SKM-1 (cell line): ENCODE data around the gene PPP6R1.
"Not testable (repeated sequence)": the region's sequence is repeated elsewhere in the genome, so short reads cannot be mapped to it uniquely, and the experiment has no call there.

Source experiments
- DNase-seq: peaks from one replicate; lab custom pipeline; 2025; ENCODE audit not compliant: unreplicated experiment; lab: John Stamatoyannopoulos, UW

PPP6R1 gene

DNA sequence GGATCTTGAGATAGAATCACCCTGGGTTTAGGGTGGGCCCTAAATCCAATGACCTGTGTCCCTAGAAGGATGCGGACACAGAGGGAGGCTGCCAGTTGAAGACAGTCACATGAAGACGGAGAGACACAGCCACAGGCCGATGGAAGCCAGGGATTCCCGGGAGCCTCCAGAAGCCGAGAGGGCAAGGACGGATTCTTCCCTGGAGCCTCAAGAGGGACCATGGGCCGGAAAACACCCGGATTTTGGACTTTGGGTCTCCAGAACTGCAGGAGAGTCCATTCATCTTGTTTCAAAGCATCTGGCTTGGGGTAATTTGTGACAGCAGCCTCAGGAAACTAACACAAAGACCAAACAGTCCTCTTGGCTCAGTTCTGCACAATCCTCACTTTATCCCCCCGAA lies 32.5 kb downstream of the PPP6R1 start:
- no peak for DNase-seq

DNA sequence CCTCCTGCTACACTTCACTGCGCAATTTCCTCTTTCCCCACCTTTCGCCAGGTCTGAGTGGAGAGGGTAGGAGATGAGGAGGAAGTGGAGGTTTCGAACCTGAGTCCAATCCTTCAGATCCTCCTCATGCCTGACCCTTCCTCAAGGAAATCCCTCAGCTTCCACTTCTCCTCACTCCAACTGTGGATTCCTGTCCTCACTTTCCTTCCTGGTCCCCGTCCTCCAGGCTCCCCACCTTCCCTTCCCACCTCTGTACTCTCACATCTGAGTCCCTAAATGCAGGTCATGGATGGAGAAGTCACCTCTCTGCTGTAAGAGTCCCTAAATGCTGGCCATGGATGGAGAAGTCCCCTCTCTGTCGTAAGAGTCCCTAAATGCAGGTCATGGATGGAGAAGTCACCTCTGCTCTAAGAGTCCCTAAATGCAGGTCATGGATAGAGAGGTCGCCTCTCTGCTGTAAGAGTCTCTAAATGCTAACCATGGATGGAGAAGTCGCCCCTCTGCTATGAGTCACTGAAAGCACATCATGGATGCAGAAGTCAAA lies 33.3 kb downstream of the PPP6R1 start:
- DNase-seq, result no peak

DNA sequence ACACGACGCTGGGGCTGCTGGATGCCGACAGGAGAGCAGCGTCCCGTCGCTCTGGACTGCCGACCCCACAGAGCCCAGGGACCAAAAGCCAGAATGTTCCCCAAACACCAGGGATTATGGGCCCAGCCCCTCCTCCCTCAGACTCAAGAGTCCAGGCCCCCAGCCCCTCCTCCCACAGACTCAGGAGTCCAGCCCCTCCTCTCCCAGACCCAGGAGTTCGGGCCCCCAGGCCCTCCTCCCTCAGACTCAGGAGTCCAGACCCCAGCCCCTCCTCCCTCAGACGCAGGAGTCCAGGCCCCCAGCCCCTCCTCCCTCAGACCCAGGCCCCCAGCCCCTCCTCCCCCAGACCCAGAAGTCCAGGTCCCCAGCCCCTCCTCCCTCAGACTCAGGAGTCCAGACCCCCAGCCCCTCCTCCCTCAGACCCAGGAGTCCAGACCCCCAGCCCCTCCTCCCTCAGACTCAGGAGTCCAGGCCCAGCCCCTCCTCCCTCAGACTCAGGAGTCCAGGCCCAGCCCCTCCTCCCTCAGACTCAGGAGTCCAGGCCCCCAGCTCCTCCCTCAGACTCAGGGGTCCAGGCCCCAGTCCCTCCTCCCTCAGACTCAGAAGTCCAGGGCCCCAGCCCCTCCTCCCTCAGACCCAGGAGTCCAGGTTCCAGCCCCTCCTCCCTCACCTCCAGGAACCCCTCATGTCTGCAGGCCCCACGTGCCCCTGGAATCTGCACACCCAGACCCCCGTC lies 34.0 kb downstream of the PPP6R1 start:
- not testable (repeated sequence) for DNase-seq

GRCh38 chr19:55224038-55224665 lies 34.7 kb downstream of the PPP6R1 start:
- no peak for DNase-seq

- no peak for DNase-seq
These were observed 35.4 kb downstream of the PPP6R1 start for GRCh38 chr19:55223291-55224037.

- no peak for DNase-seq
These were observed 38.3 kb downstream of the PPP6R1 start for GRCh38 chr19:55220525-55220924.

- peak; percentile 83 for DNase-seq
These were observed 42.2 kb downstream of the PPP6R1 start for GRCh38 chr19:55216461-55217198.

DNA sequence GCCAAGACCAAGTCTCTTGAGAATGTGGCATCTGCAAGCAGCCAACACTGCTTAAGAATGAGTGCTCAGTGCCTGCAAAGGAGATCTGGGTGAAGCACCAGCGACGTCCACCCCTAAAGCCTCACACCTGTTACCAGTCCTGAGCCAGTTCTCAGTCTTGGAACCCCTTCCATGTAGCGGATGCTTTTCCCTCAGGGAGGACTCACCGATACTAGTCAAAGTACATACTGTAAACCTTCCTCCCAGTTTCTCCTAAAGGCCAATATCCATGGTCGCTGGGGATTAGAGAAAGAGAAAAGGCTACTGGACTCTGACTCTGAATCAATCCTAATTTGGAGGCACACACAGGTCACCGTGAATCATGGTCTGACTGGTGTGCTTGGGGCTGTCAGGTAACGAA lies 45.3 kb downstream of the PPP6R1 start:
- no peak for DNase-seq

DNA sequence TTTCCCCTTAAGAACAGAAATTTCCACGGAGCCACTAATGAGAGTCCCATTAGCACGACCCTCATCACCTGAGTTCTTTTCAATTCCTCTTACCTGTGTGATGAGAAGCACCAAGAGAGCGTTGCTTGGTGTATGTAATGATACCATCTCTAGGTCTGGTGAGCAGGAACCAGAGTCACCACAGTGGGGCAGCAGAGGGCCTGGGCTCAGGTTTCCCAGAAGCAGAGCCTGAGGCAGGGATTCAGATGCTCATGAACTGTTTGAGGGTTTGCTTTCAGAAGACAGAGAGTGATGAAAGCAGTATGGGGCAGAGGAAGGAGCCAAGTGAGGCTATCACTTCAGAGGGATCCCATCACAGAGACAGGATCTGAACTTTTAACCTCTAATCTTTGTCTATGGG lies 46.4 kb downstream of the PPP6R1 start:
- DNase-seq, result no peak

DNA sequence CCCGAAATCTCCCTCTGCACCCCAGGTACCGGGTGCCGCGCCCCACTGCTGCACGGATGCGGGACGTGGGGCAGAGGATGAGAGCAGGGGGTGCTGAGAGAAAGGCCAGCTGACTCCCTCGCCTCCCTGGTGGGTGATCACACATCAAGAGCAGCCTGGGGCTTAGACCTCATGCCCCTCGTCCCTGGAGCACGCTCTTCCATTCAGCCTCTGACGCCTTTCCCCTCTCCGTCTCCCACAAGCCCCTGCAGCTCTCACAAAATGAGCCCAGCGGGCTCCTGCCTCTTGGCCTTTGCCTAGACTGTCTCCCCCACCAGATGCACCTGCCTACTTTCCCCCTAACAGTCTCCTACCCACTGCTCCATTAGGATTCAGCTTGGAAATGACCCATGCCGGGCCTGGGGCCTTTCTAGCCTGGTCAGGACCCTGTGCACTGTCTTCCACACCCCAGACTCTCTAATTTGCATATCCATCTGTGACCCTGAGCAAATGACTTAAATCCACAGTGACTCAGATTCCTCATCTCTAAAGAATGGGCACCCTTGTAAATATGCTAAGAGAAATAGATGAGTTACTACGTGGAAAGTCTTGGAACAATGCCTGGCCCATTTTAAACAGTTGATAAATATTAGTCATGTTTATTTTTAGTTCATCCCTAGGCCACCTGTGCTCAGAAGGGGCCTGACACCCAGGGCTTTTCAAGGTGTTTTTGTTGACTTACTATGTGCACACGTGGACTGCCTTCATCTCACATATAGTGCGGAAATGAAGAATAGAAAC lies 48.9 kb downstream of the PPP6R1 start:
- no peak for DNase-seq

GRCh38 chr19:55208880-55209692 lies 49.7 kb downstream of the PPP6R1 start, which contains the start of gene PTPRH:
Gene PTPRH (minus strand): TSS chr19:55209501. CDS start chr19:55209433, 68 bp downstream.
- no peak for DNase-seq

GRCh38 chr19:55206664-55207500 lies 51.9 kb downstream of the PPP6R1 start:
- DNase-seq, result peak; percentile 10

GRCh38 chr19:55202199-55202598 lies 56.6 kb downstream of the PPP6R1 start:
- DNase-seq, result not testable (repeated sequence)

DNA sequence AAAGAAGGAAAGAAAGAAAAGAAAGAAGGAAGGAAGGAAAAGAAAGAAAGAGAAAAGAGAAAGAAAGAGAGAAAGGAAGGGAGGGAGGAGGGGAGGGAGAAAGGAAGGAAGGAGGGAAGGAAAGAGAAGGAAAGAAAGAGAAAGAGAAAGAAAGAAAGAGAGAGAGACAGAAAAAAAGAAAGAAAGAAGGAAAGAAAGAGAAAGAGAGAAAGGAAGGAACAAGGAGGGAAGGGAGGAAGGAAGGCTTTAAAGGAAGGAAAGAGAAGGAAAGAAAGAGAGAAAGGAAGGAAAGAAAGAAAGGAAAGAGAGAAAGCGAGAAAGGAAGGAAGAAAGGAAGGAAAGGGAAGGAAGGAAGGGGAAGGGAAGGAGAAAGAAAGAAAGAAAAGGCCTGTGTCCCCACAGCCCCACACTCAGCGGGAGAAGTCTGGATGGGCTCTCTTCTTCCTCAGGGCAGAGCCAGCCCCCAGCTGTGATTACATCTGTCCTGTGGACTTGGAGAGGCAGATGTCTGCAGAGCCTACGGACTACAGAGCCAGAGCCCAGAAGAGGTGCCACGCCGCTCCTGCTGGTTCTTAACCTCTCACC lies 59.1 kb downstream of the PPP6R1 start:
- DNase-seq, result no peak

GRCh38 chr19:55198651-55199050 lies 60.2 kb downstream of the PPP6R1 start:
- no peak for DNase-seq

DNA sequence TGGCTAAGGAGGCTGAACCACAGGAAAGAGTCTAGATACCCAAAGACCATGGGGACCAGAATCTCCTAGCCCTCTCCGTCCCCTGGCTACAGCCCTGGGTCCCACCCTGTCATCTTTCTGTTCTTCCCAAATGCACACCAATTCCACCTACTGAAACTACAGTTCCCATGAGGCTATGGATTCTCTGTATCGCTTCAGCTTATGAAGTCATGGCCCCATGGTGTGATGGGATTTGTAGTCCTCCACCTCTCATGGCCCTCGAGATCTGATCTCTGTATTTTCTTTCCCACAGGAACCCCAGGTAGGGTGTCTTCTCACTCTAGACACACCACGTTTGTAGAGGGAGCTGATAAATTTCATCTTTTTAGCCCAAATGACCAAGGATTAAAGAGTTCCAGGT lies 61.3 kb downstream of the PPP6R1 start:
- DNase-seq, result no peak

GRCh38 chr19:55196803-55197202 lies 62.0 kb downstream of the PPP6R1 start:
- no peak for DNase-seq

GRCh38 chr19:55193481-55193880 lies 65.3 kb downstream of the PPP6R1 start:
- peak; percentile 1 for DNase-seq
